GM08714 (cell line): ENCODE data around the gene BHMT2.

Source experiments
- H3K4me3 ChIP-seq: fragments of 200-500 bp; sonication (Bioruptor generic); 2 replicates; pipeline ENCODE4 v1.5.1; 2014; ENCODE audit warnings: mild to moderate bottlenecking, low read length, inconsistent platforms
- ZNF274 ChIP-seq: IDR thresholded peaks from 2 replicates; pipeline ENCODE4 v1.6.1; 2012; ENCODE audit warnings: mild to moderate bottlenecking, low read depth, low read length

The BHMT2 gene

DNA sequence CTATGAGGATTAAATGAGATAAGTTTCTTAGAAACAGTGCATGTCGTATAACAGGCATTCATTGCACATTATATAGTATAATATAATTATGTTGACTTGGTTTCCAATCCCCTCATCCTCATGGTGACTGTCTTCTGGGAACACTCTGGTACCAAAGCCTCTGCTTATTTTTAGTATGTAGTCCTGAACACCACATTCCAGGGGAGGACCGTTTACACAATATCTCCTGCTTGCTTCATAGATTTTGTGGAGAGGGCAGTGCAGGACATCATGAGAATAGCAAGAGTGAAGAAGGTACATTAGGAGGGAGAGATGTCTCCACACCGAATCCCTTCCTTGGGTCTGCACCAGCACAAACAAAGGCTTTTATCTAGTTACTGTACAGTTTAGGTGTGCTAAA is 21.5 kb downstream of the BHMT2 start:
- H3K4me3 ChIP-seq, result no peak overlapping the region
- no peak for TF ChIP-seq ZNF274

DNA sequence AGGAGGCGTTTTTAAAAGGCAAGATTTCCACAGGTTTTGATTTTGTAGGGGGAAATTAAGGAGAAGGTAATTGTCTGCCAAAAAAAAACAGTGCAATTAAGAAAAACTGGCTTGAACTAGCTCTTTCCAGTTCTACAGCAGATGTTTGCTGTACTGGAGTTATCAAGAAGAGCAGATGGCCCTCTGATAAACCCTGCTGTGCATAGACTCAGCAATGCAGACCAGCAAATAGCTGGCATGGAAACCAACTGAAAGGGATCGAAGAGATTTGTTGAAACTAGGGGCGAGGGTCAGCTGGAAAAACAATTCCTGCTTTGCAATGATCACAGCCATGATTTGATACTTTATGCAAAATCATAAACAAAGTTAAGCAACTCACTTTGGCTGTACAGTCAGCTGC is 24.2 kb downstream of the BHMT2 start:
- TF ChIP-seq ZNF274, result no peak
- no peak overlapping the region for H3K4me3 ChIP-seq

- TF ChIP-seq ZNF274, result no peak
- H3K4me3 ChIP-seq, result no peak overlapping the region
Measured at GRCh38 chr5:79105868-79106267, 36.3 kb downstream of the BHMT2 start.

GRCh38 chr5:79107020-79107796 is 37.6 kb downstream of the BHMT2 start:
- no peak for TF ChIP-seq ZNF274
- H3K4me3 ChIP-seq, result no peak overlapping the region

DNA sequence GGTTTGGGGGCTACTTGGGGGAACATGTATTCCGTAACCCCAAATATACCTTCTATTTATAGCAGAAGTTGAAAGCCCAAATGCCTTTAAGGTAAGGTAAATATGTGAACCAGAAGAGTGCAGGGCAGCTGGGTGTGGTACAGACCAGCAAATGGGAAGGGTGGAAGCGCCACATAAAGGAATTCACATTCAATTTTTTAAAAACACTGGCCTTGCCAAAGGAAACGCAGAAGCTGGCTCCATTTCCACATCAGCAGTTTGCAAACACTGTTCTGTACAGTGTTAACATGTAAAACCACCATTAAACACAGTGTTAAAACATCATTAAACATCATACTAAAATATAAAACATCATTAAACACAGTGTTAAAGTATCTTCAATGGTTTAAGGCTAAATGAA is 38.5 kb downstream of the BHMT2 start:
- no peak for TF ChIP-seq ZNF274
- H3K4me3 ChIP-seq, result no peak overlapping the region

DNA sequence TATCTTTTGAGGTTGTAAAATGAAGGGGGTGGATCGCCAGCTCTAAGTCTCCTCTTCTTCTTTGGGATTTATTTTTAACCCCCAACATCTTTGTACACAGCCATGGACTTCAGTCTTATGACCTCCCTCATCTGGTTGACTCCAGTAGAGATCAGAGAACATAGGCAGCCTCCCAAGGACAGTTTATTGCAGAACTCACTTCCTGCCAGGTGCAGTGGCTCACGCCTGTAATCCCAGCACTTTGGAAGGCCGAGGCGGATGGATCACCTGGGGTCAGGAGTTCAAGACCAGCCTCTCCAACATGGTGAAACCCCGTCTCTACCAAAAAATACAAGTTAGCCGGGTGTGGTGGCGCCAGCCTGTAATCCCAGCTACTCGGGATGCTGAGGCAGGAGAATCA is 39.2 kb downstream of the BHMT2 start:
- no peak overlapping the region for H3K4me3 ChIP-seq
- no peak for TF ChIP-seq ZNF274

GRCh38 chr5:79109527-79110492 is 40.2 kb downstream of the BHMT2 start:
- no peak overlapping the region for H3K4me3 ChIP-seq

DNA sequence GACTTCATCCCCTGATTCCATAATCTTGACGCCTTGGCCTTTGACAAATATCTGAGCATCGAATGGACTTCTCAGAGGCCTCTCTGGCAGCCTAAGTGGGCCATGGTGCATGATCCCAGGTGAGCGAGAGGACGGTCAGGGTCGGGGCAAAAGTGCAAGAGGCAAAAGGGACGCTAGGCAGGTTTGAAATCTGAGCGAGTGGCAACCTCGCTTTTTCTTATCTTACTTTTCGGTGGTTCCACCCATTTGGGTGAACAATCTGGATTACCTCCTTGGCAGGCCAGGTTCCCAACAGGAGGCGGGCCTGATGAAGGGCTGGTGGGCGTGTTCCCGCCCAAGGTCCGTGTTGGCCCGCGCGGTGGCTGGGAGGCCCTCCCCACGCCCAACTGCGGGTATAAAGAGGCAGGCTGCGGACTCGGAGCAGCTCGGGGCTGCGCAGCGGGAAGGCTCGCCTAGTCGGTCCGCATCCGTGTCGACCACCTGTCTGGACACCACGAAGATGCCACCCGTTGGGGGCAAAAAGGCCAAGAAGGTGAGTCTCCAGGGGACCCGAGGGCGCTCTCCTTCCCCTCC is 41.9 kb downstream of the BHMT2 start, which contains the start of gene BHMT:
Gene BHMT (plus strand): TSS at position 423 of the 573 bp plus-strand sequence. CDS start 77 bp downstream, at position 500.
- H3K4me3 ChIP-seq, result no peak within 1 kb of the TSS
- TF ChIP-seq ZNF274, result no peak

More at GRCh38 chr5:79109527-79110492, 40.2 kb downstream of the BHMT2 start:
- no peak for TF ChIP-seq ZNF274

DNA sequence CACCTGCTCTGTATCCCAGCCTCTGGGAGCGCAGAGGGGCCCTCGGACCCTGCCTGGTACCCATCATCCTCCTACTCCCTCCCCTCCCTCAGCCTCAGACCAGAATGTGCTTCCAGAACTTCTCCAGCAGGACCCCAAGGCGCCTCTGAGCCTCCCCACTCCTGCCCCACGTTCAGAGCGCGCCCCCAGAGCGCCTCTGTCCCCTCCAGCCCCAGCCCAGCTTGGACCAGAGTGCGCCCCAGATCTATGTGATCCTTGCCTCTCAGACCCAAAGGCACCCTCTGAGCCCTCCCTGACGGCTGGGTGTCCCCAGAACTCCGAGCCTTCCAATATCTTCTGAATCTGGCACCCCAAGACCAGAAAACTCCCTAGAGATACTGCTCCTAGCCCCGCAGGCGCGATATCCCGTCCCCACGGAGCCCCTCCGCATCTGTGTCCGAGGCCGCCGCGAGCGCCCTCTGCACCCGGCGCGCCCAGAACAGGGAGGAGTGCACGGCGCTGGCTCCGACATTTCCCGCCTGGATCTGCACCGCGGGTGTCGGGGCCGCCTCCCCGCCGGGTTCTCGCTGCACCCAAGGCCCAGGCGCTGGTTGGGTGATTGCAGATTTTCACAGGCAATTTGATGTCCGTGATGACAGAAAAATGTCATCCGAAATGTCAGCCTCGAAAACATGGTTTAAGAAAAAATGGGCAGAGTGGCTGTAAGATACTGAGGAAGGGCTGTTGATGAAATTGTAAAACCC is 42.6 kb downstream of the BHMT2 start:
- no peak overlapping the region for H3K4me3 ChIP-seq

GRCh38 chr5:79112703-79113058 is 43.1 kb downstream of the BHMT2 start:
- H3K4me3 ChIP-seq, result no peak overlapping the region
- TF ChIP-seq ZNF274, result no peak

More for the DNA sequence above, 42.6 kb downstream of the BHMT2 start:
- no peak for TF ChIP-seq ZNF274

GRCh38 chr5:79119486-79119885 is 49.9 kb downstream of the BHMT2 start:
- no peak overlapping the region for H3K4me3 ChIP-seq
- no peak for TF ChIP-seq ZNF274

- no peak overlapping the region for H3K4me3 ChIP-seq
- no peak for TF ChIP-seq ZNF274
Measured at GRCh38 chr5:79120221-79120620, 50.7 kb downstream of the BHMT2 start.

- no peak for TF ChIP-seq ZNF274
- H3K4me3 ChIP-seq, result no peak overlapping the region
Measured at GRCh38 chr5:79122973-79123372, 53.4 kb downstream of the BHMT2 start.

GRCh38 chr5:79124607-79125006 is 55.0 kb downstream of the BHMT2 start:
- TF ChIP-seq ZNF274, result no peak
- no peak overlapping the region for H3K4me3 ChIP-seq

- no peak for TF ChIP-seq ZNF274
- H3K4me3 ChIP-seq, result no peak overlapping the region
Measured at GRCh38 chr5:79130781-79131180, 61.2 kb downstream of the BHMT2 start.
